ENCODE measurements around the gene NANS. TPM values are rescaled to one million over a fixed set of nuclear protein-coding genes. Genes with fewer than 3 reads are reported as not detected.

Gene NANS
- total RNA-seq, 3 donors from 2014 or later = 119 to 342 (median 206) TPM

DNA sequence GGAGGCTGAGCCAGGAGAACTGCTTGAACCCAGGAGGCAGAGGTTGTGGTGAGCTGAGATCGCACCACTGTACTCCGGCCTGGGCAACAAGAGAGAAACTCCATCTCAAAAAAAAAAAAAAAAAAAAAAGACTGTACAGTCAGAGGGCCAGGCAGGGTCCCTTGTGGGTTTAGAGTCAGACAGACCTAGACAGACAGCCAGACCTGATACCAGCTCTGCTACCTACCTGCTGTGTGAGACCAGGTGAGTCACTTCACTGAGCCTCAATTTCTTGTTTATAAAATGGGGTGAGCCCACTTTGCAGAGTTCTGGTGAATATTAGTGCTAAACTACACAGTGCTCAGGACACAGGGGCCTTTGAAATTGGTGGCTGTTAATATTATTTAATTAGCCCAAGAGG is 42.8 kb downstream of the NANS start:
- intact Hi-C loops (cut with DNase I, micrococcal nuclease) = no loop called here
- no peaks in the 10 kb centered on the region for H3K9me3 ChIP-seq
- peaks cover 13% of the 10 kb centered on the region for H3K4me1 ChIP-seq (ENCODE audit: low read depth)
- TF ChIP-seq, protein P1, sequence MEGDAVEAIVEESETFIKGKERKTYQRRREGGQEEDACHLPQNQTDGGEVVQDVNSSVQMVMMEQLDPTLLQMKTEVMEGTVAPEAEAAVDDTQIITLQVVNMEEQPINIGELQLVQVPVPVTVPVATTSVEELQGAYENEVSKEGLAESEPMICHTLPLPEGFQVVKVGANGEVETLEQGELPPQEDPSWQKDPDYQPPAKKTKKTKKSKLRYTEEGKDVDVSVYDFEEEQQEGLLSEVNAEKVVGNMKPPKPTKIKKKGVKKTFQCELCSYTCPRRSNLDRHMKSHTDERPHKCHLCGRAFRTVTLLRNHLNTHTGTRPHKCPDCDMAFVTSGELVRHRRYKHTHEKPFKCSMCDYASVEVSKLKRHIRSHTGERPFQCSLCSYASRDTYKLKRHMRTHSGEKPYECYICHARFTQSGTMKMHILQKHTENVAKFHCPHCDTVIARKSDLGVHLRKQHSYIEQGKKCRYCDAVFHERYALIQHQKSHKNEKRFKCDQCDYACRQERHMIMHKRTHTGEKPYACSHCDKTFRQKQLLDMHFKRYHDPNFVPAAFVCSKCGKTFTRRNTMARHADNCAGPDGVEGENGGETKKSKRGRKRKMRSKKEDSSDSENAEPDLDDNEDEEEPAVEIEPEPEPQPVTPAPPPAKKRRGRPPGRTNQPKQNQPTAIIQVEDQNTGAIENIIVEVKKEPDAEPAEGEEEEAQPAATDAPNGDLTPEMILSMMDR (IDR thresholded peaks at IDR 0.05) = no peak
- no peak for ATAC-seq
- H3K36me3 ChIP-seq (ENCODE audit: low read depth) = no peaks in the 10 kb centered on the region
- no peak for DNase-seq
- no peak overlapping the region for H3K4me3 ChIP-seq

DNA sequence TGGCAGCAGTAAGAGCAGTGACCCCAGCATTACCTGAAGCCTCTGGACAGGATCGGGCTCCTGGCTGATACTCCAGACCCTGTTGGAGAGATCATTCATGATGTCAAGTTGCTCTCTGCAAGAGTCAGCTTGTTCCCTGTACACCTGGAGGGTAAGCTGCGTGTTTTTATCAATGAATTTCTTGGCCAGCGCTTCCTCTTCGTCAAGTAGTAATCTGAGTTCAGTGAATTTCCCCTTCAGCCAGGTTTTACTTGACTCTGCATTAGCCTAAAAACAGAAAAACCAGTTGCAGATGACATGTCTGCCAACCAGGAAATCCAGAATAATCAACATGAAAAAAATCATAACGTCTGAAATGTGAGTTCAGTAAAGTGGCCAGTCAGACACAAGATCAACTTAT is 43.4 kb downstream of the NANS start:
- ATAC-seq = peak; percentile 38
- no peak for DNase-seq
- Histone ChIP-seq H3K4me1 (ENCODE audit: low read depth) (peaks cover 13% of the 10 kb centered on the region), H3K4me3 (no peak overlapping the region), H3K36me3 (ENCODE audit: low read depth) (no peaks in the 10 kb centered on the region), H3K9me3 (no peaks in the 10 kb centered on the region)
- intact Hi-C loops (cut with DNase I, micrococcal nuclease) = no loop called here
- TF ChIP-seq, protein P1 (IDR thresholded peaks at IDR 0.05) = no peak

DNA sequence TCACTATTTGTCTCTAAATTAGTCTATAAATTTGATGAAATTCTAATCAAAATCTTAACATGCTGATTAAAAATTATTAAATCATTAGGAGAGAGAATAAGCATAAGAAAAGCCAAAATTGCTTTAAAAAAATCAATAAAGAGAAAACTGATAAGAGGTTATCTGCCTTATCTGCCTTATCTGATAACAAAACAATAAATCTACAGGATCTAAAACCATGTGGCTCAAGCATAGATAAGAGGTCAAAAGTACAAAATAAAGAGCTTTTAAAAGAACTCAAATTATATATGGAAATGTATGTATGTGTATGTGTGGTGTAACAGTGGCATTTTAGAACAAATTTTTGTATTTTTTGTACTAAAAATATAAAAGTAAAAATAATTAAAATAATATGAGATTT is 43.9 kb downstream of the NANS start:
- intact Hi-C loops (cut with DNase I, micrococcal nuclease) = no loop called here
- no peak for DNase-seq
- Histone ChIP-seq H3K4me3 (no peak overlapping the region), H3K9me3 (no peaks in the 10 kb centered on the region), H3K4me1 (ENCODE audit: low read depth) (peaks cover 13% of the 10 kb centered on the region), H3K36me3 (ENCODE audit: low read depth) (no peaks in the 10 kb centered on the region)
- TF ChIP-seq, protein P1 (IDR thresholded peaks at IDR 0.05) = no peak
- peak; percentile 23 for ATAC-seq

DNA sequence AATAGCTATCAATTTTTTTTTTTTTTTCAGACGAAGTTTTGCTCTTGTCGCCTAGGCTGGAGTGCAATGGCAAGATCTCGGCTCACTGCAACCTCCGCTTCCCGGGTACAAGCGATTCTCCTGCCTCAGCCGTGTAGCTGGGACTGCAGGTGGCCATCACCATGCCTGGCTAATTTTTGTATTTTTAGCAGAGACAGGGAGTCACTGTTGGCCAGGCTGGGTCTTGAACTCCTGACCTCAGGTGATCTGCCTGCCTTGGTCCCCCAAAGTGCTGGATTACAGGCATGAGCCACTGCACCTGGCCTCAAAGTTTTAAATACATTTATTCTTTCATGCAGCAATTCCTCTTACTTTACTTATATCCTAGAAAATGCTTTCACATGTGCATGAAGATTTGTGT is 44.9 kb downstream of the NANS start:
- DNase-seq (no peak), ATAC-seq (no peak)
- H3K4me1 ChIP-seq (ENCODE audit: low read depth) = peaks cover 13% of the 10 kb centered on the region
- H3K4me3 ChIP-seq = no peak overlapping the region
- H3K9me3 ChIP-seq = no peaks in the 10 kb centered on the region
- TF ChIP-seq, protein P1 (IDR thresholded peaks at IDR 0.05) = no peak
- no peaks in the 10 kb centered on the region for H3K36me3 ChIP-seq (ENCODE audit: low read depth)
- intact Hi-C loops (cut with DNase I, micrococcal nuclease) = no loop called here

DNA sequence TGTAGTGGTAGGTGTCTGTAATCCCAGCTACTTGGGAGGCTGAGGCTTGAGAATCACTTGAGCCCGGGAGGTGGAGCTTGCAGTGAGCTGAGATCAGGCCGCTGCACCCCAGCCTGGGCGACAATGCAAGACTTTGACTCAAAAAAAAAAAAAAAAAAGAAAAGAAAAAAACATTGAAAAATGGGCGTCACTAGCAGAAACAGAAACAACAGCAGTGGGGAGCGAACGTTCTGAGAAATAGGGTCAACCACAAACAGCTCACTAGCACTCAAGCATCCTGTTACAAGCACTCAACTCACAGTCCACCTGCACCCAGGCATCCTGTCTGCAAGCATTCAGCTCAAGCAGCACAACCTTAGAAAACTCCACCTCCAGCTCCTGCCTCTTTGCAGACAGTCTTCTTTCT is 45.3 kb downstream of the NANS start:
- H3K36me3 ChIP-seq (ENCODE audit: low read depth) = no peaks in the 10 kb centered on the region
- intact Hi-C loops (cut with DNase I, micrococcal nuclease) = no loop called here

More for the DNA sequence above, 45.3 kb downstream of the NANS start:
- TF ChIP-seq, protein P1 (IDR thresholded peaks at IDR 0.05) = no peak
- no peaks in the 10 kb centered on the region for H3K9me3 ChIP-seq
- ATAC-seq = peak; percentile 86
- H3K4me1 ChIP-seq (ENCODE audit: low read depth) = peaks cover 13% of the 10 kb centered on the region
- peak in 2 of 3 donors; percentile 55 to 85 for DNase-seq
- H3K4me3 ChIP-seq = no peak overlapping the region
